Measurements from ENCODE around the gene ATP11A. TPM values are rescaled to one million over a fixed set of nuclear protein-coding genes. Genes with fewer than 3 reads are reported as not detected.

Gene ATP11A
- total RNA-seq (12.0 TPM), polyA plus RNA-seq (ENCODE audit: insufficient read depth in 1 of 8, insufficient read length in 8 of 8, low replicate concordance in 1 of 8) (10 to 100 TPM; 11.9 to 26.7 (median 22.1) TPM)
- long read RNA-seq, donor 1, full-length matches to known transcripts = 4 of 4 reads
- long read RNA-seq, donor 1, partial matches to known transcripts = 0 of 4 reads
- long read RNA-seq, donor 1, other reads (novel, unspliced or antisense) = 0 of 4 reads
- long read RNA-seq, donor 2, partial matches to known transcripts = 0 of 3 reads
- long read RNA-seq, donor 2, other reads (novel, unspliced or antisense) = 0 of 3 reads
- long read RNA-seq, donor 3, partial matches to known transcripts = 0 of 4 reads
- long read RNA-seq, donor 3, other reads (novel, unspliced or antisense) = 0 of 4 reads
- long read RNA-seq, donor 4, transcript ATP11A-217 (1 exons, 3,542 nt) = major isoform, 7 of 7 reads
- long read RNA-seq, donor 4, partial matches to known transcripts = 0 of 7 reads
- long read RNA-seq, donor 4, other reads (novel, unspliced or antisense) = 0 of 7 reads
- long read RNA-seq, donor 5, transcript ATP11A-217 (1 exons, 3,542 nt) = major isoform, 13 of 13 reads
- long read RNA-seq, donor 5, partial matches to known transcripts = 0 of 13 reads
- long read RNA-seq, donor 5, other reads (novel, unspliced or antisense) = 0 of 13 reads
- long read RNA-seq, donor 6, transcript ATP11A-217 (1 exons, 3,542 nt) = major isoform, 5 of 5 reads
- long read RNA-seq, donor 6, partial matches to known transcripts = 0 of 5 reads
- long read RNA-seq, donor 6, other reads (novel, unspliced or antisense) = 0 of 5 reads
- long read RNA-seq, donor 7, full-length matches to known transcripts = 5 of 5 reads
- long read RNA-seq, donor 7, partial matches to known transcripts = 0 of 5 reads
- long read RNA-seq, donor 7, other reads (novel, unspliced or antisense) = 0 of 5 reads
- long read RNA-seq, donor 8, partial matches to known transcripts = 0 of 2 reads
- long read RNA-seq, donor 8, other reads (novel, unspliced or antisense) = 0 of 2 reads
- long read RNA-seq, donor 9, full-length matches to known transcripts = 11 of 11 reads
- long read RNA-seq, donor 9, partial matches to known transcripts = 0 of 11 reads
- long read RNA-seq, donor 9, other reads (novel, unspliced or antisense) = 0 of 11 reads
- long read RNA-seq, donor 10, transcript ATP11A-217 (1 exons, 3,542 nt) = major isoform, 11 of 11 reads
- long read RNA-seq, donor 10, partial matches to known transcripts = 0 of 11 reads
- long read RNA-seq, donor 10, other reads (novel, unspliced or antisense) = 0 of 11 reads
- long read RNA-seq, donor 11, transcript ATP11A-217 (1 exons, 3,542 nt) = major isoform, 9 of 9 reads
- long read RNA-seq, donor 11, partial matches to known transcripts = 0 of 9 reads
- long read RNA-seq, donor 11, other reads (novel, unspliced or antisense) = 0 of 9 reads

DNA sequence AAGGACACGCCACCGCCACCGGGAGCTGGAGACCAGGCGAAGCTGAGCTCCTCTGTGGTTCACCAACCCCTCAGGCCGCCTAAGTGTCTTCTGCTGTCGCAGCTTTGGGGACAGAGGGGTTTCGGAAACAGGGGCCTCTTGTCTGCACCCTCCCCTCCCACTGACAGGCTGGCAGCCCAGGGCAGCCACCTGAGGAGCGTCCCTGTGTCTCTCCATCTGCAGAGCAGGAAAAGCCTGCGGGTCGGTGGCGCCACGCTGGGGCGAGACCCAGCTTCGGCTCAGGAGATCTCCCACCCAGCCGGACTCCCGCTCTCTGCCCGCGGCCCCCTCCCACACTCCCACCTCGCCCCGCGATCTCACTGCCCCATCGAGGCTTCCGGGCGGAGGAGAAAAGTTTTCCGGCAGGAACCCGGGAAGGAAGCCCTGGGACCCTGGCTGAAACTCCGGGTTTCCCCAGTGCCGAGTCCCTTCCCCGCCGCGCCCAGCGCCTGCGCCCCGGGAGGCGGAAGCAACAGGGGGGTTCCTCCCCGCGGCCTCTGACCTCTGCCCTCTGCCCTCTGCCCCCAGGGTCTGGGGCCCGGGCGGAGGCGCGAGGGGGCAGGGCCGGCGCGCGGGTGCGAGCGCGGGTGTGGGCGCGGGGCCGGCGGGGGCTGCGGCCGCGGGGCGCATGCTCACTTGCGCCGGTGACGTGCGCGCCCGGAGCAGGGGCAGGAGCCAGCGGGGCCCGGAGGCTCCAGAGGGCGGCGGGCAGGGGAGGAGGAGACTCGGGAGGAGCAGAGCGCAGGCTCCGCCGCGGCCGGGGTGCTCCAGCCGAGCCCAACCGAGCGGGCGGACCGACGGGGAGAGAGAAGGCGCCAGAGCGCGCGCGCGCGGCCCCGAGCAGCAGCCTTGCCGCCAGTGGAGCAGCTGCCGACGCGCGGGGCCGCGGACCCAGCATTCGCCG, at the start of gene ATP11A:
Gene ATP11A, plus strand, starts transcription at position 736 of the 943 bp plus-strand sequence. CDS start 379 bp downstream, outside the sequence.
- Histone ChIP-seq H3K27me3 (ENCODE audit: control insufficient read depth, insufficient read depth, low read length) (peaks cover 7% of the 10 kb centered on the region), H3K27ac (ENCODE audit: low read length) (peak within 1 kb of the TSS; percentile 88), H3K36me3 (ENCODE audit: control insufficient read depth, insufficient read depth, low read length) (no peaks in the 10 kb centered on the region), H3K4me3 (ENCODE audit: low read length) (peak within 1 kb of the TSS; percentile 71), H3K4me1 (ENCODE audit: control insufficient read depth, insufficient read depth, low read length) (peaks cover 31% of the 10 kb centered on the region), H3K9me3 (replicated peaks; ENCODE audit: control insufficient read depth, low read depth, low read length) (no peaks in the 10 kb centered on the region)
- DNase-seq = peak; percentile 97
- under 1% methylated on average over 89 of the region's 95 CpGs for WGBS (ENCODE audit: insufficient coverage)

DNA sequence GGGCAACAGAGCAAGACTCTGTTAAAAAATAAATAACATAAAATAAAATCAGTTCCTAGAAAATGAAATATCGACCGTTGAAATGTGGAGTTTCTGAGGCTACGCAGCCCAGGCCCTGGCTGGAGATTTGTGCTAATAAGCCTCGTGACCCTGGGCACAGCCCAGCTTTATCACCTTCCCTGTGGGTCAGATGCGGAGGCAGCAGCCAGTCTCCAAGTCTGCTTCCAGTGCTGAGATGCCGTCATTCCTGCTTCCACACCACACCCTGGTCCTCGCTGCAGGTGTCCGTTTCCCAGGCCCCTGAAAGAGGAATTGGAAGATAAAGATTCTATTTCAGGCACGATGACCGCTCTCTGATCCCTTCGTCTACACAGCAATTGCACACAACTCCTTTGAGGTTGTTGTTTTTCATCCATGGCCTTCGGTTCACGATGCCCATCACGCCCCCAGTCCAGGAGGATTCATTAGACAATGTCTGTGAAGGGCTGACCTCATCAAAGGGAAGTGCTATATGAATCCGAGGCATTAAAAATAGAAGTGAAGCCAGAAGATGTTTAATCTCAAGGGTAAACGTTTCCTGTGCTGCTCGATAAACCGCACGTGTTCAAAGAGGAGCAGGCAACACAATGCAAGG, 48.3 kb upstream of the ATP11A start:
- Histone ChIP-seq H3K4me1 (ENCODE audit: control insufficient read depth, insufficient read depth, low read length) (no peaks in the 10 kb centered on the region), H3K27me3 (ENCODE audit: control insufficient read depth, insufficient read depth, low read length) (peaks cover 28% of the 10 kb centered on the region), H3K36me3 (ENCODE audit: control insufficient read depth, insufficient read depth, low read length) (no peaks in the 10 kb centered on the region), H3K9me3 (replicated peaks; ENCODE audit: control insufficient read depth, low read depth, low read length) (no peaks in the 10 kb centered on the region), H3K27ac (ENCODE audit: low read length) (no peak overlapping the region), H3K4me3 (ENCODE audit: low read length) (no peak overlapping the region)
- DNase-seq = peak; percentile 27
- WGBS (ENCODE audit: insufficient coverage) = 59% methylated on average over 8 of the region's 19 CpGs

DNA sequence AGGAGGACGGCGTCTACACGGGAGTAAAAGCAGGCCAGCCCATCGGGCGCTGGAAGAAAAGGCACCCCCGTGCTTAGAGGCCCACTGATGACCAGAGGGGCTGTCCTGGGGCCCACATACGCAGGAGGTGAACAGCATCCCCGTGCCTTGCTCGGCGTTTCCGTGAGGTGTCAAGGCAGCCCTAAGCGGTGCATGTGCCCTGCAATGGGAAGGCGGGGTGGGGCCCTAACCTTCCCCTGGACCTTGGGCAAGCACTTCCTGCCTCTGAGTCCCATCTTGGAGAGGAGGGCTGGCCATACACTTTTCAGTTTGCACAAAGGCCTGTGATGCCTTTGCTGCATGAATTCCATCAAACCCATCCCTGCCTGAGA, 47.8 kb upstream of the ATP11A start:
- Histone ChIP-seq H3K27me3 (ENCODE audit: control insufficient read depth, insufficient read depth, low read length) (peaks cover 23% of the 10 kb centered on the region), H3K9me3 (replicated peaks; ENCODE audit: control insufficient read depth, low read depth, low read length) (no peaks in the 10 kb centered on the region), H3K4me1 (ENCODE audit: control insufficient read depth, insufficient read depth, low read length) (no peaks in the 10 kb centered on the region), H3K4me3 (ENCODE audit: low read length) (no peak overlapping the region), H3K27ac (ENCODE audit: low read length) (no peak overlapping the region), H3K36me3 (ENCODE audit: control insufficient read depth, insufficient read depth, low read length) (no peaks in the 10 kb centered on the region)
- 84% methylated on average over 13 of the region's 13 CpGs for WGBS (ENCODE audit: insufficient coverage)
- no peak for DNase-seq

GRCh38 chr13:112643759-112644459, 45.9 kb upstream of the ATP11A start:
- 69% methylated on average over 6 of the region's 9 CpGs for WGBS (ENCODE audit: insufficient coverage)
- no peaks in the 10 kb centered on the region for H3K9me3 ChIP-seq (replicated peaks; ENCODE audit: control insufficient read depth, low read depth, low read length)
- no peaks in the 10 kb centered on the region for H3K36me3 ChIP-seq (ENCODE audit: control insufficient read depth, insufficient read depth, low read length)
- H3K4me3 ChIP-seq (ENCODE audit: low read length) = no peak overlapping the region
- no peak overlapping the region for H3K27ac ChIP-seq (ENCODE audit: low read length)
- no peak for DNase-seq
- no peaks in the 10 kb centered on the region for H3K4me1 ChIP-seq (ENCODE audit: control insufficient read depth, insufficient read depth, low read length)
- H3K27me3 ChIP-seq (ENCODE audit: control insufficient read depth, insufficient read depth, low read length) = peaks cover 10% of the 10 kb centered on the region

DNA sequence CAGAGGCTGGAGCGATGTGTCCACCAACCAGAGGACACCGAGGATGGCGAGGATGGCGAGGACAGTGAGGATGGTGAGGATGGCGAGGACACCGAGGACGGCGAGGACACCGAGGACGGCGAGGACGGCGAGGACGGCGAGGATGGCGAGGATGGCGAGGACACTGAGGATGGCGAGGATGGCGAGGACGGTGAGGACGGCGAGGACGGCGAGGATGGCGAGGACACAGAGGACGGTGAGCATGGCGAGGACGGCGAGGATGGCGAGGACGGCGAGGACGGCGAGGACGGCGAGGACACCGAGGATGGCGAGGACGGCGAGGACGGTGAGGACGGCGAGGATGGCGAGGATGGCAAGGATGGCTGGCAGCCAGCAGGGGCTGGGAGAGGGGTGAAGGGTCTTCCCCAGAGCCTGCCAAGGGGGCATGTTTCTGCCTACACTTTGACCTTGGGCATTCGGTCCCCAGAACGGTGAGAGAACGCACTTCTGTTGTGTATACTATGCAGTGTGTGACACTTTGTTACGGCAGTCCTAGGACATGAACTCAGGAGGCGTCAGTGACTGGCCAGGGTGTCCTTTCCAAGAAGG, 44.4 kb upstream of the ATP11A start:
- DNase-seq = no peak
- WGBS (ENCODE audit: insufficient coverage) = 91% methylated on average over 42 of the region's 49 CpGs
- H3K4me1 ChIP-seq (ENCODE audit: control insufficient read depth, insufficient read depth, low read length) = no peaks in the 10 kb centered on the region
- peaks cover 3% of the 10 kb centered on the region for H3K27me3 ChIP-seq (ENCODE audit: control insufficient read depth, insufficient read depth, low read length)
- no peaks in the 10 kb centered on the region for H3K36me3 ChIP-seq (ENCODE audit: control insufficient read depth, insufficient read depth, low read length)
- H3K9me3 ChIP-seq (replicated peaks; ENCODE audit: control insufficient read depth, low read depth, low read length) = no peaks in the 10 kb centered on the region
- H3K27ac ChIP-seq (ENCODE audit: low read length) = no peak overlapping the region
- no peak overlapping the region for H3K4me3 ChIP-seq (ENCODE audit: low read length)

- Histone ChIP-seq H3K36me3 (ENCODE audit: control insufficient read depth, insufficient read depth, low read length) (no peaks in the 10 kb centered on the region), H3K4me1 (ENCODE audit: control insufficient read depth, insufficient read depth, low read length) (peaks cover 3% of the 10 kb centered on the region), H3K4me3 (ENCODE audit: low read length) (no peak overlapping the region), H3K27me3 (ENCODE audit: control insufficient read depth, insufficient read depth, low read length) (no peaks in the 10 kb centered on the region), H3K27ac (ENCODE audit: low read length) (no peak overlapping the region), H3K9me3 (replicated peaks; ENCODE audit: control insufficient read depth, low read depth, low read length) (no peaks in the 10 kb centered on the region)
- WGBS (ENCODE audit: insufficient coverage) = 83% methylated on average over 14 of the region's 14 CpGs
- no peak for DNase-seq
These were observed 42.6 kb upstream of the ATP11A start for GRCh38 chr13:112647256-112647655.

DNA sequence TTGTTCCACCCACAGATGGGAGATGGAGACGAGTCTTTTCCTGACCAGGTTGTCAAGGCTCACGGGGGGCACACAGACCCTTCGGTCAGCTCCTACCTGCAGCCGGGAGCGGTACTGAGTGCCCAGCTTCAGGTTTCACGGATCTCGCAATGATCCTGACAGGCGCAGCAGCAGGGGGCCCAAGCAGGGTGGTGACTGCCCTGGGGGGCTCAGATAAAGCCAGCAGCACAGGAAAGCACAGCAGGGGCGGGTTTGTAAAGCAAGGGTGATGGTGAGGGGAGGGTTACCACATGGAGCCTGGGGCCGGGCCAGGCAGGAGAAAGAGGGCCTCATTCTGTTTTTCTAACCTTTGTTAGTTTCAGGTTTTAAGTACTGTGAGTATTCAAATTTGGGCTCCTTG, 41.7 kb upstream of the ATP11A start:
- Histone ChIP-seq H3K4me1 (ENCODE audit: control insufficient read depth, insufficient read depth, low read length) (peaks cover 10% of the 10 kb centered on the region), H3K4me3 (ENCODE audit: low read length) (no peak overlapping the region), H3K36me3 (ENCODE audit: control insufficient read depth, insufficient read depth, low read length) (no peaks in the 10 kb centered on the region), H3K27me3 (ENCODE audit: control insufficient read depth, insufficient read depth, low read length) (no peaks in the 10 kb centered on the region), H3K27ac (ENCODE audit: low read length) (no peak overlapping the region), H3K9me3 (replicated peaks; ENCODE audit: control insufficient read depth, low read depth, low read length) (no peaks in the 10 kb centered on the region)
- WGBS (ENCODE audit: insufficient coverage) = 63% methylated on average over 6 of the region's 10 CpGs
- no peak for DNase-seq

- Histone ChIP-seq H3K36me3 (ENCODE audit: control insufficient read depth, insufficient read depth, low read length) (no peaks in the 10 kb centered on the region), H3K4me1 (ENCODE audit: control insufficient read depth, insufficient read depth, low read length) (peaks cover 10% of the 10 kb centered on the region), H3K4me3 (ENCODE audit: low read length) (no peak overlapping the region), H3K27ac (ENCODE audit: low read length) (no peak overlapping the region), H3K27me3 (ENCODE audit: control insufficient read depth, insufficient read depth, low read length) (no peaks in the 10 kb centered on the region), H3K9me3 (replicated peaks; ENCODE audit: control insufficient read depth, low read depth, low read length) (no peaks in the 10 kb centered on the region)
- no peak for DNase-seq
- 94% methylated on average over 31 of the region's 31 CpGs for WGBS (ENCODE audit: insufficient coverage)
These were observed 40.7 kb upstream of the ATP11A start for GRCh38 chr13:112648966-112649690.
